GM12873 (cell line): Measurements from ENCODE around the gene TMEM184A.

Experiments
- CTCF ChIP-seq: IDR thresholded peaks from 2 replicates; pipeline ENCODE4 v1.5.1; 2012; ENCODE audit warnings: low read depth, mild to moderate bottlenecking, moderate library complexity, low read length, control low read depth; ENCODE audit not compliant: insufficient read depth; ENCODE audit errors: missing control alignments

TMEM184A gene

GRCh38 chr7:1553512-1554210, 2.3 kb downstream of the TMEM184A start:
- no peak for TF ChIP-seq CTCF

- TF ChIP-seq CTCF, result no peak
Measured at GRCh38 chr7:1552200-1552599, 3.8 kb downstream of the TMEM184A start.

GRCh38 chr7:1550846-1551155, 5.2 kb downstream of the TMEM184A start:
- TF ChIP-seq CTCF, result no peak

GRCh38 chr7:1550005-1550845, 5.8 kb downstream of the TMEM184A start:
- TF ChIP-seq CTCF, result no peak

GRCh38 chr7:1549357-1550004, 6.5 kb downstream of the TMEM184A start:
- TF ChIP-seq CTCF, result no peak

GRCh38 chr7:1548944-1549343, 7.1 kb downstream of the TMEM184A start:
- TF ChIP-seq CTCF, result no peak

- TF ChIP-seq CTCF, result no peak
Measured at GRCh38 chr7:1548438-1548831, 7.6 kb downstream of the TMEM184A start.
